Measurements from ENCODE around the gene KIAA0319L. TPM values are rescaled to one million over a fixed set of nuclear protein-coding genes. Genes with fewer than 3 reads are reported as not detected.

KIAA0319L gene
- total RNA-seq, 1 donor from 2014 or later = 69.2 TPM

DNA sequence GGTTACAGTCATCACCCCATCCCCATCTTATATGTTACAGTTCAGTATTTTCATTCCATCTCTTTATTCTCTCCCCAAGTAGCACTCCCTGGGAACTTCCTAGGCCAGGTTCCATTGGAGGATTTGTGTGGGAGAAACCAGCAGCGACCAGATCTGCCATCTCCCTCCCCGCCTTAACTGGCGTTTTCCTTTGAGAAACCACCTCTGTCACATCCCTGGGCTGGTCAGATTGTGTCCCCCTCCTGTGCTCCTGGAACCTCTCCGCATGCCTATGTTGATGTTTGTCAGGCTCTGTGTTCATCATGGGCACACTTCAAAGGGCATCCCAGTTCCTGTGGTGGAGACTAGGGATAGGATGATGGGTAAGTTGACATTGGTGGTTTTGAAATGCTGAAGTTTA is 126.4 kb downstream of the KIAA0319L start:
- no peaks in the 10 kb centered on the region for H3K9me3 Mint-ChIP-seq (ENCODE audit: unreplicated experiment)
- peak overlapping the region; percentile 39 for H3K27ac Mint-ChIP-seq (ENCODE audit: unreplicated experiment)
- peaks cover 30% of the 10 kb centered on the region for H3K4me1 Mint-ChIP-seq (ENCODE audit: unreplicated experiment)
- no peak overlapping the region for H3K4me3 Mint-ChIP-seq (ENCODE audit: unreplicated experiment)
- H3K27me3 Mint-ChIP-seq (ENCODE audit: unreplicated experiment) = peaks cover 20% of the 10 kb centered on the region
- TF ChIP-seq, protein P1, sequence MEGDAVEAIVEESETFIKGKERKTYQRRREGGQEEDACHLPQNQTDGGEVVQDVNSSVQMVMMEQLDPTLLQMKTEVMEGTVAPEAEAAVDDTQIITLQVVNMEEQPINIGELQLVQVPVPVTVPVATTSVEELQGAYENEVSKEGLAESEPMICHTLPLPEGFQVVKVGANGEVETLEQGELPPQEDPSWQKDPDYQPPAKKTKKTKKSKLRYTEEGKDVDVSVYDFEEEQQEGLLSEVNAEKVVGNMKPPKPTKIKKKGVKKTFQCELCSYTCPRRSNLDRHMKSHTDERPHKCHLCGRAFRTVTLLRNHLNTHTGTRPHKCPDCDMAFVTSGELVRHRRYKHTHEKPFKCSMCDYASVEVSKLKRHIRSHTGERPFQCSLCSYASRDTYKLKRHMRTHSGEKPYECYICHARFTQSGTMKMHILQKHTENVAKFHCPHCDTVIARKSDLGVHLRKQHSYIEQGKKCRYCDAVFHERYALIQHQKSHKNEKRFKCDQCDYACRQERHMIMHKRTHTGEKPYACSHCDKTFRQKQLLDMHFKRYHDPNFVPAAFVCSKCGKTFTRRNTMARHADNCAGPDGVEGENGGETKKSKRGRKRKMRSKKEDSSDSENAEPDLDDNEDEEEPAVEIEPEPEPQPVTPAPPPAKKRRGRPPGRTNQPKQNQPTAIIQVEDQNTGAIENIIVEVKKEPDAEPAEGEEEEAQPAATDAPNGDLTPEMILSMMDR (IDR thresholded peaks at IDR 0.05; ENCODE audit: unreplicated experiment) = no peak
- peaks cover 34% of the 10 kb centered on the region for H3K36me3 Mint-ChIP-seq (ENCODE audit: low read depth, unreplicated experiment)
- DNase-seq (ENCODE audit: low spot score) = no peak

DNA sequence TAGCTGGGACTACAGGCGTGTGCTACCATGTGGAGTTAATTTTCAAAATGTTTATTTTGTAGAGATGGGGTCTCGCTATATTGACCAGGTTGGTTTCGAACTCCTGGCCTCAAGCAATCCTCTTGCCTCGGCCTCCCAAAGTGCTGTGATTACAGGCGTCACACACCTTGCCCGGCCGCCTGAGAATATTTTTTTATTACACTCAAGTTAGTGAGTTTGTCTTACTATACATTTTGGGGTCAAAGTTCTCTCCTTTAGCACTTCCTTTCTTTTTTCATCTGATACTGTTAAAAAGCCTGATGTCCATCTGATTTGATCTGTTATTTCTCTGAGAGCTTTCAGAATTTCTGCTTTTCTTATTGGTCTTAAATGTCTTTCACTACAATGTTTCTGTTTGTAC is 128.8 kb downstream of the KIAA0319L start:
- H3K4me3 Mint-ChIP-seq (ENCODE audit: unreplicated experiment) = no peak overlapping the region
- H3K4me1 Mint-ChIP-seq (ENCODE audit: unreplicated experiment) = peaks cover 37% of the 10 kb centered on the region
- H3K27ac Mint-ChIP-seq (ENCODE audit: unreplicated experiment) = no peak overlapping the region
- TF ChIP-seq, protein P1 (IDR thresholded peaks at IDR 0.05; ENCODE audit: unreplicated experiment) = no peak
- DNase-seq (ENCODE audit: low spot score) = no peak
- H3K36me3 Mint-ChIP-seq (ENCODE audit: low read depth, unreplicated experiment) = peaks cover 22% of the 10 kb centered on the region
- peaks cover 8% of the 10 kb centered on the region for H3K27me3 Mint-ChIP-seq (ENCODE audit: unreplicated experiment)
- no peaks in the 10 kb centered on the region for H3K9me3 Mint-ChIP-seq (ENCODE audit: unreplicated experiment)

DNA sequence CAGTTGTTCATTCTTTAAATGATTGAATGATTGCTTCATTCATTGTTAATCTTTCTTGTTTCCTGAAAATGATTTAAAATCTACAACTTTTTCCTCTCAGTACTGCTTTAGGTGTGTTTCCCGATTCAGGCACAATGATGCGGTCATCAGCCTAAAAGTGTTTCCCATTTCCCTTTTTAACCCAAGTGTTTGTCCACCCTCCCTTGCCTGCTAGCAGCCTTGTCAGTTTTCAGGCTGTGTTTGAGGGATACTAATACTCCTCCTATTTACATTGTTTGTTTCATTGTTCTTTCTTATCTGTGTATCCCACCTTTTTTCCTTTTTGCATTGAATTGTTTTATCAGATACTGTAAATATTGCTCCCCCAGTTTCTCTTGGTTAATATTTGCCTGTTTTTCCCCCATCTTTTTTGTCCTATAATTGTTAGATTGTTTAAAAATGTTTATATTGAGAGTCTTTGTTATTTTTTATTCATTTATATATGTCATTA is 131.1 kb downstream of the KIAA0319L start:
- peaks cover 5% of the 10 kb centered on the region for H3K27me3 Mint-ChIP-seq (ENCODE audit: unreplicated experiment)
- peak; percentile 27 for DNase-seq (ENCODE audit: low spot score)
- H3K4me1 Mint-ChIP-seq (ENCODE audit: unreplicated experiment) = peaks cover 37% of the 10 kb centered on the region
- H3K36me3 Mint-ChIP-seq (ENCODE audit: low read depth, unreplicated experiment) = peaks cover 14% of the 10 kb centered on the region
- TF ChIP-seq, protein P1 (IDR thresholded peaks at IDR 0.05; ENCODE audit: unreplicated experiment) = no peak
- no peaks in the 10 kb centered on the region for H3K9me3 Mint-ChIP-seq (ENCODE audit: unreplicated experiment)
- H3K27ac Mint-ChIP-seq (ENCODE audit: unreplicated experiment) = peak overlapping the region; percentile 88
- H3K4me3 Mint-ChIP-seq (ENCODE audit: unreplicated experiment) = peak overlapping the region; percentile 21

DNA sequence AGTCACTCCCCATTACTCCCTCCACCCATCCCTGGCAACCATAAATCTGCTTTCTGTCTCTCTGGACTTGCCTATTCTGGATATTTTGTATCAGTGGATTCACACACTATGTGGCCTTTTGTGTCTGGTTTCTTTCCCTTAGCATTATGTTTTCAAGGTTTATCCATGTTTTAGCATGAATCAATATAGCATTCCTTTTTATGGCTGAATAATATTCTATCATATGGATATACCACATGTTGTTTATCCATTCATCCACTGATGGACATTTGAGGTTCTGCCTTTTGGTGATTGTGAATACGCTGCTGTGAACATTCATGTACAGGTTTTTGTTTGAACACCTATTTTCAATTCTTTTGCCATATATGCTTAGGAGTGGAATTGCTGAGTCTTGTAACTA is 148.3 kb downstream of the KIAA0319L start:
- Mint-ChIP-seq H3K27ac (ENCODE audit: unreplicated experiment) (no peak overlapping the region), H3K27me3 (ENCODE audit: unreplicated experiment) (no peaks in the 10 kb centered on the region), H3K36me3 (ENCODE audit: low read depth, unreplicated experiment) (peaks cover 41% of the 10 kb centered on the region), H3K4me1 (ENCODE audit: unreplicated experiment) (no peaks in the 10 kb centered on the region), H3K4me3 (ENCODE audit: unreplicated experiment) (peak overlapping the region; percentile 60), H3K9me3 (ENCODE audit: unreplicated experiment) (no peaks in the 10 kb centered on the region)
- TF ChIP-seq, protein P1 (IDR thresholded peaks at IDR 0.05; ENCODE audit: unreplicated experiment) = no peak
- DNase-seq (ENCODE audit: low spot score) = no peak

DNA sequence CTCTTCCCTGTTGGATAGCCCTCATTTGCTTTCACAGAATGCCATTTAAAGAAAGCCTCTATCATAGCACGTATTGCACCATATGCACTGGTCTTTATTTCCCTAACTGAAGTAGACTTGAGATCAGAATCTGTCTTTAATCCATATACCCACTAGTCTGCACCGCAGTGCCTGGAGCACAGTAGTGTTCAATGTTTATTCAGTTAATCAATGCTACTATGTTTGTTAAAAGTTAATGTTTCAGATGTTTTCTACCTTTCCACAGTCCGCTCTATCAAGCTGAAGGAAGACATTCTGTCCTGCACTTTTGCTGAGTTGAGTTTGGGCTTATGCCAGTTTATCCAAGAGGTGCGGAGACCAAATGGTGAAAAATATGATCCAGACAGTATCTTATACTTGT is 149.5 kb downstream of the KIAA0319L start:
- peak overlapping the region; percentile 5 for H3K4me3 Mint-ChIP-seq (ENCODE audit: unreplicated experiment)
- H3K4me1 Mint-ChIP-seq (ENCODE audit: unreplicated experiment) = no peaks in the 10 kb centered on the region
- DNase-seq (ENCODE audit: low spot score) = no peak
- H3K27ac Mint-ChIP-seq (ENCODE audit: unreplicated experiment) = no peak overlapping the region
- peaks cover 41% of the 10 kb centered on the region for H3K36me3 Mint-ChIP-seq (ENCODE audit: low read depth, unreplicated experiment)
- H3K9me3 Mint-ChIP-seq (ENCODE audit: unreplicated experiment) = no peaks in the 10 kb centered on the region
- no peaks in the 10 kb centered on the region for H3K27me3 Mint-ChIP-seq (ENCODE audit: unreplicated experiment)
- TF ChIP-seq, protein P1 (IDR thresholded peaks at IDR 0.05; ENCODE audit: unreplicated experiment) = no peak
